ENCODE data around the gene PIGU. TPM values are rescaled to one million over a fixed set of nuclear protein-coding genes. Genes with fewer than 3 reads are reported as not detected.

The PIGU gene
- total and polyA plus RNA-seq, 2 experiments from 2014 or later = 21.2 to 21.6 TPM

- 100% methylated on average over 1 of the region's 1 CpG for WGBS, 2 experiments (ENCODE audit: low coverage in 1 of 2, low lambda C conversion rate in 2 of 2, missing lambda C conversion rate in 2 of 2)
- no peak overlapping the region for H3K9ac ChIP-seq
- H3K4me3 ChIP-seq = no peak overlapping the region
- no peak overlapping the region for H3K4me2 ChIP-seq (ENCODE audit: unreplicated experiment)
- no peaks in the 10 kb centered on the region for H3K4me1 ChIP-seq (ENCODE audit: insufficient read depth)
- in situ Hi-C loops (cut with MboI) = no loop called here
- no peaks in the 10 kb centered on the region for H3K9me3 ChIP-seq (ENCODE audit: low read depth)
- no peaks in the 10 kb centered on the region for H4K20me1 ChIP-seq (ENCODE audit: insufficient read depth)
- no peak overlapping the region for H3K27ac ChIP-seq
- no peak overlapping the region for H2AFZ ChIP-seq
- 0 out of 2 replicates have a peak, but pooled peaks cover 8% of the 10 kb centered on the region for H3K36me3 ChIP-seq (ENCODE audit: low read depth)
- DNase-seq = no peak
- H3K79me2 ChIP-seq (ENCODE audit: insufficient read depth) = no peaks in the 10 kb centered on the region
- no peaks in the 10 kb centered on the region for H3K27me3 ChIP-seq (replicated peaks; ENCODE audit: insufficient read depth)
- no peaks in the 10 kb centered on the region for H3K9me2 ChIP-seq (ENCODE audit: insufficient read depth)
- TF ChIP-seq EZH2phosphoT487 (IDR thresholded peaks at IDR 0.05; ENCODE audit: insufficient read depth, low read depth) (no peak), EZH2 (IDR thresholded peaks at IDR 0.05; ENCODE audit: insufficient read depth, poor library complexity, severe bottlenecking) (no peak)
- 0 out of 2 replicates have a peak, but pooled peaks cover 7% of the 10 kb centered on the region for H3F3A ChIP-seq (ENCODE audit: insufficient read depth)
Measured at GRCh38 chr20:34629904-34630303, 47.0 kb downstream of the PIGU start.

GRCh38 chr20:34629342-34629741 is 47.5 kb downstream of the PIGU start:
- 42 to 50% methylated on average over 1 of the region's 1 CpG for WGBS, 2 experiments (ENCODE audit: low coverage in 1 of 2, low lambda C conversion rate in 2 of 2, missing lambda C conversion rate in 2 of 2)
- no peak overlapping the region for H3K4me2 ChIP-seq (ENCODE audit: unreplicated experiment)

DNA sequence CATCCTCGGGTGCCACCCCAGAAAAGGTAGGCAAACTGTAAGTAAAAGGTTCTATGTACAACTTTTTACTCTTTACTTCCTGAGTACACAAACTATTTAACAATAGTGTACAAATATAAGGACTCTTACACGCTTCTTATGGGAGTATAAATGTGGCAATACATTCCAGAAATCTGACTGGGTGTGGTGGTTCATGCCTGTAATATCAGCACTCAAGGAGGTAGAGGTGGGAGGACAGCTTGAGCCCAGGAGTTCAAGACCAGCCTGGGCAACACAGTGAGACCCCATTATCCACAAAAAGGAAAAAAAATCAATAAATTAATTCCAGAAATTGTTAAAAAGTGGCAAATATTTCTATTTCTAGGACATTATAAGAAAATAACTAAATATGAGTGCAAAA is 48.9 kb downstream of the PIGU start:
- no peak overlapping the region for H3K27ac ChIP-seq
- 95 to 99% methylated on average over 2 of the region's 2 CpGs for WGBS, 2 experiments (ENCODE audit: low coverage in 1 of 2, low lambda C conversion rate in 2 of 2, missing lambda C conversion rate in 2 of 2)
- no peaks in the 10 kb centered on the region for H3K4me1 ChIP-seq (ENCODE audit: insufficient read depth)
- no peak for DNase-seq
- H3K4me3 ChIP-seq = no peak overlapping the region
- no peaks in the 10 kb centered on the region for H3K27me3 ChIP-seq (replicated peaks; ENCODE audit: insufficient read depth)
- in situ Hi-C loops (cut with MboI) = no loop called here
- no peak overlapping the region for H3K4me2 ChIP-seq (ENCODE audit: unreplicated experiment)
- no peaks in the 10 kb centered on the region for H3K9me3 ChIP-seq (ENCODE audit: low read depth)
- H3F3A ChIP-seq (ENCODE audit: insufficient read depth) = 0 out of 2 replicates have a peak, but pooled peaks cover 7% of the 10 kb centered on the region
- H4K20me1 ChIP-seq (ENCODE audit: insufficient read depth) = no peaks in the 10 kb centered on the region
- no peak overlapping the region for H3K9ac ChIP-seq
- TF ChIP-seq EZH2 (IDR thresholded peaks at IDR 0.05; ENCODE audit: insufficient read depth, poor library complexity, severe bottlenecking) (no peak), EZH2phosphoT487 (IDR thresholded peaks at IDR 0.05; ENCODE audit: insufficient read depth, low read depth) (no peak)
- no peaks in the 10 kb centered on the region for H3K36me3 ChIP-seq (ENCODE audit: low read depth)
- no peaks in the 10 kb centered on the region for H3K9me2 ChIP-seq (ENCODE audit: insufficient read depth)
- no peak overlapping the region for H2AFZ ChIP-seq
- H3K79me2 ChIP-seq (ENCODE audit: insufficient read depth) = no peaks in the 10 kb centered on the region

More at GRCh38 chr20:34629342-34629741, 47.5 kb downstream of the PIGU start:
- H3K9me2 ChIP-seq (ENCODE audit: insufficient read depth) = no peaks in the 10 kb centered on the region
- H3K9me3 ChIP-seq (ENCODE audit: low read depth) = no peaks in the 10 kb centered on the region
- no peaks in the 10 kb centered on the region for H3K4me1 ChIP-seq (ENCODE audit: insufficient read depth)
- no peaks in the 10 kb centered on the region for H3K27me3 ChIP-seq (replicated peaks; ENCODE audit: insufficient read depth)
- no peak overlapping the region for H2AFZ ChIP-seq
- no peak overlapping the region for H3K27ac ChIP-seq
- H3K4me3 ChIP-seq = no peak overlapping the region
- H3K79me2 ChIP-seq (ENCODE audit: insufficient read depth) = no peaks in the 10 kb centered on the region
- TF ChIP-seq EZH2phosphoT487 (IDR thresholded peaks at IDR 0.05; ENCODE audit: insufficient read depth, low read depth) = no peak
- TF ChIP-seq EZH2 (IDR thresholded peaks at IDR 0.05; ENCODE audit: insufficient read depth, poor library complexity, severe bottlenecking) = no peak
- H3K36me3 ChIP-seq (ENCODE audit: low read depth) = 0 out of 2 replicates have a peak, but pooled peaks cover 2% of the 10 kb centered on the region
- no peak for DNase-seq
- H3F3A ChIP-seq (ENCODE audit: insufficient read depth) = 0 out of 2 replicates have a peak, but pooled peaks cover 7% of the 10 kb centered on the region
- no peaks in the 10 kb centered on the region for H4K20me1 ChIP-seq (ENCODE audit: insufficient read depth)
- in situ Hi-C loops (cut with MboI) = no loop called here
- no peak overlapping the region for H3K9ac ChIP-seq

DNA sequence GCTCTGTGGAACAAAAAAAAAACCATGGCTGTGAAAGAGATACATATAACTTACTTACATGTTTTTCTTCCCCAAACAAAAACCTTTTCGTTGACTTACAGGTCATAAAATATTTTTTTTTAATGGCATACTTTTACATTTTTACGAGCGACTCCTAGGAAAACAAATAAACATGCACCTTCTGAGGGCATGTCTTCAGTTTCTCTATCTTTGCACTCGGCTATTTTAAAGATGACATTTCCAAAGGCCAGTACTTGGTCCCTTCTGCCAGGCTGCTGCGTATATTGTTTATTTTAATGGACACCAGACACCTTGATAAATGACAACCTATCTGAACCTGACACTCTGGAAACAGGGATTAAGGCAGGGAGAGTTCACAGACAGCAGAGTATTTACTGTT is 49.4 kb downstream of the PIGU start:
- Histone ChIP-seq H3F3A (ENCODE audit: insufficient read depth) (0 out of 2 replicates have a peak, but pooled peaks cover 7% of the 10 kb centered on the region), H2AFZ (no peak overlapping the region), H3K4me2 (ENCODE audit: unreplicated experiment) (no peak overlapping the region), H3K27ac (no peak overlapping the region), H3K36me3 (ENCODE audit: low read depth) (no peaks in the 10 kb centered on the region), H3K79me2 (ENCODE audit: insufficient read depth) (no peaks in the 10 kb centered on the region), H3K27me3 (replicated peaks; ENCODE audit: insufficient read depth) (no peaks in the 10 kb centered on the region), H3K9ac (no peak overlapping the region), H3K4me1 (ENCODE audit: insufficient read depth) (no peaks in the 10 kb centered on the region), H3K4me3 (no peak overlapping the region), H3K9me2 (ENCODE audit: insufficient read depth) (no peaks in the 10 kb centered on the region), H3K9me3 (ENCODE audit: low read depth) (no peaks in the 10 kb centered on the region), H4K20me1 (ENCODE audit: insufficient read depth) (no peaks in the 10 kb centered on the region)
- no peak for DNase-seq
- TF ChIP-seq EZH2 (IDR thresholded peaks at IDR 0.05; ENCODE audit: insufficient read depth, poor library complexity, severe bottlenecking) (no peak), EZH2phosphoT487 (IDR thresholded peaks at IDR 0.05; ENCODE audit: insufficient read depth, low read depth) (no peak)
- 93 to 99% methylated on average over 5 of the region's 5 CpGs for WGBS, 2 experiments (ENCODE audit: low coverage in 1 of 2, low lambda C conversion rate in 2 of 2, missing lambda C conversion rate in 2 of 2)
- in situ Hi-C loops (cut with MboI) = no loop called here

DNA sequence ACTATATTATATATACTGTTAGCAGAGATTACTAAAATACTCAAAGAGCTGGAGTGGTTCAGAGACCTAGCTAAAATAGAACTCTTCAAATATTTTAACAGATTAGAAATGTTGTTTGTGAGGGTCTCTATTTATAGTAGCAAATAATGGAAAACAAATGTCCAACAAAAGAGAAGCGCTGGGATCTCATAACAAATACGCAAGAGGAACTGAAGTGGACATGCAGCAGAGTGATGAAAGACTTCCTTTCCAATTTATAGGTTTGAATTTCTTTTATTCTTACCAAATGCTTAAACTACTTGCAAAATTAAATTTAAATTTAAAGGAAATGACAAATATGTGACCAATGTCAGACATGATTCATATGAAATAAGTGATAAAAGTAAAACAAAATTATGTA is 49.9 kb downstream of the PIGU start:
- H3K27ac ChIP-seq = no peak overlapping the region
- H4K20me1 ChIP-seq (ENCODE audit: insufficient read depth) = no peaks in the 10 kb centered on the region
- H3F3A ChIP-seq (ENCODE audit: insufficient read depth) = peaks cover 11% of the 10 kb centered on the region; the same call in 1 of the 2 replicates
- H2AFZ ChIP-seq = no peak overlapping the region
- H3K4me2 ChIP-seq (ENCODE audit: unreplicated experiment) = no peak overlapping the region
- H3K9me2 ChIP-seq (ENCODE audit: insufficient read depth) = no peaks in the 10 kb centered on the region
- H3K4me1 ChIP-seq (ENCODE audit: insufficient read depth) = no peaks in the 10 kb centered on the region
- TF ChIP-seq EZH2phosphoT487 (IDR thresholded peaks at IDR 0.05; ENCODE audit: insufficient read depth, low read depth) (no peak), EZH2 (IDR thresholded peaks at IDR 0.05; ENCODE audit: insufficient read depth, poor library complexity, severe bottlenecking) (no peak)
- H3K36me3 ChIP-seq (ENCODE audit: low read depth) = no peaks in the 10 kb centered on the region
- no peaks in the 10 kb centered on the region for H3K9me3 ChIP-seq (ENCODE audit: low read depth)
- no peaks in the 10 kb centered on the region for H3K27me3 ChIP-seq (replicated peaks; ENCODE audit: insufficient read depth)
- in situ Hi-C loops (cut with MboI) = no loop called here
- no peak overlapping the region for H3K4me3 ChIP-seq
- no peak overlapping the region for H3K9ac ChIP-seq
- DNase-seq = no peak
- WGBS, 2 experiments (ENCODE audit: low coverage in 1 of 2, low lambda C conversion rate in 2 of 2, missing lambda C conversion rate in 2 of 2) = 93 to 98% methylated on average over 2 of the region's 2 CpGs
- no peaks in the 10 kb centered on the region for H3K79me2 ChIP-seq (ENCODE audit: insufficient read depth)
